Bronchial epithelial cell (primary cell): ENCODE results near the gene RIT2. TPM values are rescaled to one million over a fixed set of nuclear protein-coding genes. Genes with fewer than 3 reads are reported as not detected.

Experiments used
- DNase-seq: peaks from one replicate; pipeline ENCODE4 v3.0.0-alpha.2; 2010; ENCODE audit warnings: low read depth
- FAIRE-seq: peaks from 2 replicates; lab custom pipeline; 2011; peaks lifted over from hg19 to GRCh38; lab: Jason Lieb, UNC
- H3K27me3 ChIP-seq: 2 replicates; pipeline ENCODE4 v1.5.1; 2011; ENCODE audit warnings: low read length; ENCODE audit not compliant: control insufficient read depth, insufficient read depth
- H3K36me3 ChIP-seq: 2 replicates; pipeline ENCODE4 v1.5.1; 2011; ENCODE audit warnings: low read length; ENCODE audit not compliant: control insufficient read depth, insufficient read depth
- H3K4me3 ChIP-seq: 2 replicates; pipeline ENCODE4 v1.5.1; 2011; ENCODE audit warnings: mild to moderate bottlenecking, low read depth, low read length, control low read depth
- CTCF ChIP-seq: IDR thresholded peaks from 2 replicates; pipeline ENCODE4 v1.5.1; 2011; ENCODE audit warnings: mild to moderate bottlenecking, moderate library complexity, low read length, control low read depth, inconsistent platforms; ENCODE audit not compliant: insufficient read depth, severe bottlenecking
- total RNA-seq: library from RNA; depleted of rRNA; stranded (reverse); fragments of >200 nt; gene quantifications from 2 replicates; pipeline ENCODE4 v1.2.1, GENCODE V29; 2014

The RIT2 gene
- total RNA-seq, 1 donor from 2014 or later, result not detected

DNA sequence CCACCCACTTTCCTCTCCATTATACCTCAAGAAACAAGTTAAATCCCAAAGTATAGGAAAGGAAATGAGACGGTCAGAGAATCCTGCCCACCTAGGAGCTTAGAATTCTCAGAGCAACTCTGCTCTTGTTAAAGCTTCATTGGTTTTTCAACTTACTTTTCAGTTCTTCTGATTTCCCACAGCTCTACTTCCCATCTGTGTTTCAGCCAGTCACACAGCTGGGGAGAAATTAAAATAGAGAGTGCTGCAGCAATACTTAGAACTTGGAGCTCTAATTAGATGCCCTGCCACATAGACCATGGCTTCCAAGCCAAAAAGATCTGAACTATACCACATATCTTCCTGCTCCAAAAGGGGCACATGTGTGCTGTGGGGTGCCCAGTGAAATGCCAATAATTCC is 166.7 kb downstream of the RIT2 start:
- no peak overlapping the region for H3K4me3 ChIP-seq
- no peaks in the 10 kb centered on the region for H3K36me3 ChIP-seq
- DNase-seq (no peak), FAIRE-seq (no peak)
- TF ChIP-seq CTCF, result no peak
- no peaks in the 10 kb centered on the region for H3K27me3 ChIP-seq

GRCh38 chr18:42941860-42942259 is 173.6 kb downstream of the RIT2 start:
- TF ChIP-seq CTCF, result no peak
- Histone ChIP-seq H3K4me3 (no peak overlapping the region), H3K27me3 (no peaks in the 10 kb centered on the region), H3K36me3 (no peaks in the 10 kb centered on the region)
- no peak for FAIRE-seq
- DNase-seq, result no peak

DNA sequence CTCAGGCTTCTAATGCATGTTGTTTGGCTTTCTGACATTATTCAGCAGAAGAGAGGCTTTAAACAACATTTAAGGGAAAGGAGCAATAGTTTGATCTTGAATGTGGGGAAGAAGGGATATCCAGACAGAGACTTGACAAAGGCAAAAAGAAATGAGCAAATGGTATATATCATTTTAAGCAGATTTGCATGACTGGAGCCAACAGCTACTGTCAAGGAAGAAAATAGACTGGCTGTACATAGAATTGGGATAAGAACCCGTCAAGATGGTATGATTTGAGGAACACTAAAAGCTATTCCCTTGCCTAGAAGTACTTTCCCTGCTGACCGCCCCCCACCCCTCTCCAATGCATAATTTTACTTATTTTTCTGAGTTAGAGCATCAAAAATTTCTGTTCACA is 174.5 kb downstream of the RIT2 start:
- no peaks in the 10 kb centered on the region for H3K27me3 ChIP-seq
- no peaks in the 10 kb centered on the region for H3K36me3 ChIP-seq
- DNase-seq (no peak), FAIRE-seq (no peak)
- no peak for TF ChIP-seq CTCF
- H3K4me3 ChIP-seq, result no peak overlapping the region

GRCh38 chr18:42937436-42937835 is 178.0 kb downstream of the RIT2 start:
- DNase-seq (no peak), FAIRE-seq (no peak)
- no peak for TF ChIP-seq CTCF
- Histone ChIP-seq H3K4me3 (no peak overlapping the region), H3K27me3 (no peaks in the 10 kb centered on the region), H3K36me3 (no peaks in the 10 kb centered on the region)

- Histone ChIP-seq H3K36me3 (no peaks in the 10 kb centered on the region), H3K27me3 (no peaks in the 10 kb centered on the region), H3K4me3 (no peak overlapping the region)
- no peak for DNase-seq
- TF ChIP-seq CTCF, result no peak
- FAIRE-seq, result no peak
Measured at GRCh38 chr18:42936289-42936688, 179.2 kb downstream of the RIT2 start.

- no peak for TF ChIP-seq CTCF
- H3K36me3 ChIP-seq, result no peaks in the 10 kb centered on the region
- DNase-seq (no peak), FAIRE-seq (no peak)
- no peaks in the 10 kb centered on the region for H3K27me3 ChIP-seq
- no peak overlapping the region for H3K4me3 ChIP-seq
Measured at GRCh38 chr18:42931491-42931890, 184.0 kb downstream of the RIT2 start.
